Lower leg skin (tissue), 4 donors: ENCODE measurements around the gene ZNF106. TPM values are rescaled to one million over a fixed set of nuclear protein-coding genes. Genes with fewer than 3 reads are reported as not detected.

Experiments used
- DNase-seq, 2 donors: peaks; one replicate each; pipeline ENCODE4 v3.0.0-alpha.2; 2019; ENCODE audit warnings: low spot score in 2 of 2
- H3K4me3 ChIP-seq: fragments of 200-600 bp; sonication (generic); 2 replicates; pipeline ENCODE4 v1.5.1; 2017; ENCODE audit warnings: mild to moderate bottlenecking, low read depth; ENCODE audit not compliant: poor library complexity, severe bottlenecking
- POLR2A ChIP-seq, 2 donors: fragments of 450-650 bp; IDR thresholded peaks; one replicate each; pipeline ENCODE4 v1.6.1; 2016 to 2017; ENCODE audit warnings: antibody characterized with exemption in 2 of 2, mild to moderate bottlenecking in 1 of 2, moderate library complexity in 1 of 2
- WGBS, 2 donors: methylation state at CpG; one replicate each; pipeline ENCODE4 v1.1.5; 2018; 5-methylcytosine and 5-hydroxymethylcytosine counted together
- intact Hi-C: fragments of 100-400 bp; cut with DNase I; formaldehyde crosslinking; loops from one replicate; pipeline ENCODE4 v1.15.0; 2023; ENCODE audit warnings: low total_unique reads
- total RNA-seq, 4 donors: library from RNA; depleted of rRNA; stranded (reverse); fragments of >200 nt; gene quantifications; one replicate each; pipeline ENCODE4 v1.1.0, GENCODE V29; 2016
- TF ChIP-seq, protein P1 (sequence below), 3 donors: fragments of 450-650 bp; IDR thresholded peaks; one replicate each; pipeline ENCODE4 v1.5.1; 2016; ENCODE audit warnings: antibody characterized with exemption in 3 of 3, mild to moderate bottlenecking in 3 of 3, moderate library complexity in 2 of 3

Gene ZNF106
- total RNA-seq, 4 donors from 2014 or later, result 23.1 to 40.0 (median 31.1) TPM

GRCh38 chr15:42373274-42373673, 117.7 kb downstream of the ZNF106 start:
- TF ChIP-seq, protein P1, sequence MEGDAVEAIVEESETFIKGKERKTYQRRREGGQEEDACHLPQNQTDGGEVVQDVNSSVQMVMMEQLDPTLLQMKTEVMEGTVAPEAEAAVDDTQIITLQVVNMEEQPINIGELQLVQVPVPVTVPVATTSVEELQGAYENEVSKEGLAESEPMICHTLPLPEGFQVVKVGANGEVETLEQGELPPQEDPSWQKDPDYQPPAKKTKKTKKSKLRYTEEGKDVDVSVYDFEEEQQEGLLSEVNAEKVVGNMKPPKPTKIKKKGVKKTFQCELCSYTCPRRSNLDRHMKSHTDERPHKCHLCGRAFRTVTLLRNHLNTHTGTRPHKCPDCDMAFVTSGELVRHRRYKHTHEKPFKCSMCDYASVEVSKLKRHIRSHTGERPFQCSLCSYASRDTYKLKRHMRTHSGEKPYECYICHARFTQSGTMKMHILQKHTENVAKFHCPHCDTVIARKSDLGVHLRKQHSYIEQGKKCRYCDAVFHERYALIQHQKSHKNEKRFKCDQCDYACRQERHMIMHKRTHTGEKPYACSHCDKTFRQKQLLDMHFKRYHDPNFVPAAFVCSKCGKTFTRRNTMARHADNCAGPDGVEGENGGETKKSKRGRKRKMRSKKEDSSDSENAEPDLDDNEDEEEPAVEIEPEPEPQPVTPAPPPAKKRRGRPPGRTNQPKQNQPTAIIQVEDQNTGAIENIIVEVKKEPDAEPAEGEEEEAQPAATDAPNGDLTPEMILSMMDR (IDR thresholded peaks at IDR 0.05), result no peak
- TF ChIP-seq POLR2A (IDR thresholded peaks at IDR 0.05), result no peak
- no peak overlapping the region for H3K4me3 ChIP-seq
- no peak for DNase-seq
- intact Hi-C loops, result no loop called here
- whole genome bisulfite sequencing, 2 donors, result 83 to 88% methylated on average over 1 of the region's 1 CpG

GRCh38 chr15:42371096-42371495, 119.8 kb downstream of the ZNF106 start:
- no peak for TF ChIP-seq POLR2A (IDR thresholded peaks at IDR 0.05)
- TF ChIP-seq, protein P1 (IDR thresholded peaks at IDR 0.05), result no peak
- H3K4me3 ChIP-seq, result no peak overlapping the region
- intact Hi-C loops, result no loop called here
- WGBS, 2 donors, result 65 to 78% methylated on average over 2 of the region's 2 CpGs
- DNase-seq, result no peak

- intact Hi-C loops, result no loop called here
- TF ChIP-seq, protein P1 (IDR thresholded peaks at IDR 0.05), result no peak
- TF ChIP-seq POLR2A (IDR thresholded peaks at IDR 0.05), result no peak
- 78 to 86% methylated on average over 3 of the region's 3 CpGs for WGBS, 2 donors
- no peak overlapping the region for H3K4me3 ChIP-seq
- DNase-seq, result no peak
These were observed 122.8 kb downstream of the ZNF106 start for GRCh38 chr15:42368096-42368495.

DNA sequence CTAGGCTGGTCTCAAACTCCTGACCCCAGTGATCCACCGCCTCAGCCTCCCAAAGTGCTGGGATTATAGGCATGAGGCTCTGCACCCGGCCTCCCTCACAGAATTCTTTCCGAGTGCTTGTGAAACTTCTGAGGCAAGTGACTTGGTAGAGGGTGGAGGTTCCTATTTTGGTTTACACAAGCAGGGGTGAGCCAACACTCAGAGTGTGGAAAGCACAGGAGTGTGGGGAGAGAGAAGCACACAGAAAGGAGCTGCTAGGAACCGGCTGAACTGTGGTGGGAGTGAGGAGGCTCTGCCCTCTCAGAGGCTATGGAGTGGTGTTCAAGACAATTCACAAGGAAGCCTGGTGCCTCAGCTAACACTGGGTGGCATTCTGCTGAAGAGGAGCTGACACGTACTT, 123.9 kb downstream of the ZNF106 start:
- no peak overlapping the region for H3K4me3 ChIP-seq
- TF ChIP-seq POLR2A (IDR thresholded peaks at IDR 0.05), result no peak
- TF ChIP-seq, protein P1 (IDR thresholded peaks at IDR 0.05), result no peak
- WGBS, 2 donors, result 75 to 83% methylated on average over 5 of the region's 5 CpGs
- DNase-seq, result no peak
- intact Hi-C loops, result no loop called here

- no peak for DNase-seq
- intact Hi-C loops, result no loop called here
- 94 to 95% methylated on average over 5 of the region's 5 CpGs for WGBS, 2 donors
- TF ChIP-seq, protein P1 (IDR thresholded peaks at IDR 0.05), result no peak
- no peak for TF ChIP-seq POLR2A (IDR thresholded peaks at IDR 0.05)
- H3K4me3 ChIP-seq, result no peak overlapping the region
These were observed 124.9 kb downstream of the ZNF106 start for GRCh38 chr15:42365921-42366550.

GRCh38 chr15:42364529-42364928, 126.4 kb downstream of the ZNF106 start:
- 26 to 41% methylated on average over 1 of the region's 1 CpG for WGBS, 2 donors
- TF ChIP-seq, protein P1 (IDR thresholded peaks at IDR 0.05), result no peak
- no peak for TF ChIP-seq POLR2A (IDR thresholded peaks at IDR 0.05)
- intact Hi-C loops, result no loop called here
- no peak for DNase-seq
- H3K4me3 ChIP-seq, result no peak overlapping the region
